ENCODE measurements around the gene SLC35F3. TPM values are rescaled to one million over a fixed set of nuclear protein-coding genes. Genes with fewer than 3 reads are reported as not detected.

SLC35F3 gene
- total and polyA plus RNA-seq, 2 experiments from 2014 or later = 1.0 to 3.2 TPM

DNA sequence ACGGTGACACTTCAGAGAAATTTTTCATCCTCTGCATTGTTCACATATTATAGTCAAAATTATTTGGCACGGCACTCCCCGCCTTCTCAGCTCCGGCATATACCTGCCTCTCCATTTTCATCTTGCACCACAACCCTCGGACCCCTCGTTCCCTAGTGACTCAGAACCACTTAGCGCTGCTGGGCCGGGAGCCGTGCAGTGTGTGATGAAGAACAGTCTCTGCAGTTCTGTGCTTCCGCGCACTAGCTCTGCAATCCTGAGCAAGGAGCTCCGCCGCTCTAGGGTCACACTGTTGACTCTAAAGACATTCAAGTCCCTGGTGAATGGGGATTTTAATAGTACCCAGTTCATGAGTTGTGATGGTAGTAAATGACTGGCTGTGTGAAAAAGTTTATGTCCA lies 221.2 kb downstream of the SLC35F3 start (continued):
- TF ChIP-seq, protein P1, sequence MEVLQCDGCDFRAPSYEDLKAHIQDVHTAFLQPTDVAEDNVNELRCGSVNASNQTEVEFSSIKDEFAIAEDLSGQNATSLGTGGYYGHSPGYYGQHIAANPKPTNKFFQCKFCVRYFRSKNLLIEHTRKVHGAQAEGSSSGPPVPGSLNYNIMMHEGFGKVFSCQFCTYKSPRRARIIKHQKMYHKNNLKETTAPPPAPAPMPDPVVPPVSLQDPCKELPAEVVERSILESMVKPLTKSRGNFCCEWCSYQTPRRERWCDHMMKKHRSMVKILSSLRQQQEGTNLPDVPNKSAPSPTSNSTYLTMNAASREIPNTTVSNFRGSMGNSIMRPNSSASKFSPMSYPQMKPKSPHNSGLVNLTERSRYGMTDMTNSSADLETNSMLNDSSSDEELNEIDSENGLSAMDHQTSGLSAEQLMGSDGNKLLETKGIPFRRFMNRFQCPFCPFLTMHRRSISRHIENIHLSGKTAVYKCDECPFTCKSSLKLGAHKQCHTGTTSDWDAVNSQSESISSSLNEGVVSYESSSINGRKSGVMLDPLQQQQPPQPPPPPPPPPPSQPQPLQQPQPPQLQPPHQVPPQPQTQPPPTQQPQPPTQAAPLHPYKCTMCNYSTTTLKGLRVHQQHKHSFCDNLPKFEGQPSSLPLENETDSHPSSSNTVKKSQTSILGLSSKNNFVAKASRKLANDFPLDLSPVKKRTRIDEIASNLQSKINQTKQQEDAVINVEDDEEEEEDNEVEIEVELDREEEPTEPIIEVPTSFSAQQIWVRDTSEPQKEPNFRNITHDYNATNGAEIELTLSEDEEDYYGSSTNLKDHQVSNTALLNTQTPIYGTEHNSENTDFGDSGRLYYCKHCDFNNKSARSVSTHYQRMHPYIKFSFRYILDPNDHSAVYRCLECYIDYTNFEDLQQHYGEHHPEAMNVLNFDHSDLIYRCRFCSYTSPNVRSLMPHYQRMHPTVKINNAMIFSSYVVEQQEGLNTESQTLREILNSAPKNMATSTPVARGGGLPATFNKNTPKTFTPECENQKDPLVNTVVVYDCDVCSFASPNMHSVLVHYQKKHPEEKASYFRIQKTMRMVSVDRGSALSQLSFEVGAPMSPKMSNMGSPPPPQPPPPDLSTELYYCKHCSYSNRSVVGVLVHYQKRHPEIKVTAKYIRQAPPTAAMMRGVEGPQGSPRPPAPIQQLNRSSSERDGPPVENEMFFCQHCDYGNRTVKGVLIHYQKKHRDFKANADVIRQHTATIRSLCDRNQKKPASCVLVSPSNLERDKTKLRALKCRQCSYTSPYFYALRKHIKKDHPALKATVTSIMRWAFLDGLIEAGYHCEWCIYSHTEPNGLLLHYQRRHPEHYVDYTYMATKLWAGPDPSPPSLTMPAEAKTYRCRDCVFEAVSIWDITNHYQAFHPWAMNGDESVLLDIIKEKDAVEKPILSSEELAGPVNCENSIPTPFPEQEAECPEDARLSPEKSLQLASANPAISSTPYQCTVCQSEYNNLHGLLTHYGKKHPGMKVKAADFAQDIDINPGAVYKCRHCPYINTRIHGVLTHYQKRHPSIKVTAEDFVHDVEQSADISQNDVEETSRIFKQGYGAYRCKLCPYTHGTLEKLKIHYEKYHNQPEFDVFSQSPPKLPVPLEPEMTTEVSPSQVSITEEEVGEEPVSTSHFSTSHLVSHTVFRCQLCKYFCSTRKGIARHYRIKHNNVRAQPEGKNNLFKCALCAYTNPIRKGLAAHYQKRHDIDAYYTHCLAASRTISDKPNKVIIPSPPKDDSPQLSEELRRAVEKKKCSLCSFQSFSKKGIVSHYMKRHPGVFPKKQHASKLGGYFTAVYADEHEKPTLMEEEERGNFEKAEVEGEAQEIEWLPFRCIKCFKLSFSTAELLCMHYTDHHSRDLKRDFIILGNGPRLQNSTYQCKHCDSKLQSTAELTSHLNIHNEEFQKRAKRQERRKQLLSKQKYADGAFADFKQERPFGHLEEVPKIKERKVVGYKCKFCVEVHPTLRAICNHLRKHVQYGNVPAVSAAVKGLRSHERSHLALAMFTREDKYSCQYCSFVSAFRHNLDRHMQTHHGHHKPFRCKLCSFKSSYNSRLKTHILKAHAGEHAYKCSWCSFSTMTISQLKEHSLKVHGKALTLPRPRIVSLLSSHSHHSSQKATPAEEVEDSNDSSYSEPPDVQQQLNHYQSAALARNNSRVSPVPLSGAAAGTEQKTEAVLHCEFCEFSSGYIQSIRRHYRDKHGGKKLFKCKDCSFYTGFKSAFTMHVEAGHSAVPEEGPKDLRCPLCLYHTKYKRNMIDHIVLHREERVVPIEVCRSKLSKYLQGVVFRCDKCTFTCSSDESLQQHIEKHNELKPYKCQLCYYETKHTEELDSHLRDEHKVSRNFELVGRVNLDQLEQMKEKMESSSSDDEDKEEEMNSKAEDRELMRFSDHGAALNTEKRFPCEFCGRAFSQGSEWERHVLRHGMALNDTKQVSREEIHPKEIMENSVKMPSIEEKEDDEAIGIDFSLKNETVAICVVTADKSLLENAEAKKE (CRISPR knock-in tag; IDR thresholded peaks at IDR 0.05) = no peak
- no peak for TF ChIP-seq STAT1 (IDR thresholded peaks at IDR 0.05; ENCODE audit: unreplicated experiment)

DNA sequence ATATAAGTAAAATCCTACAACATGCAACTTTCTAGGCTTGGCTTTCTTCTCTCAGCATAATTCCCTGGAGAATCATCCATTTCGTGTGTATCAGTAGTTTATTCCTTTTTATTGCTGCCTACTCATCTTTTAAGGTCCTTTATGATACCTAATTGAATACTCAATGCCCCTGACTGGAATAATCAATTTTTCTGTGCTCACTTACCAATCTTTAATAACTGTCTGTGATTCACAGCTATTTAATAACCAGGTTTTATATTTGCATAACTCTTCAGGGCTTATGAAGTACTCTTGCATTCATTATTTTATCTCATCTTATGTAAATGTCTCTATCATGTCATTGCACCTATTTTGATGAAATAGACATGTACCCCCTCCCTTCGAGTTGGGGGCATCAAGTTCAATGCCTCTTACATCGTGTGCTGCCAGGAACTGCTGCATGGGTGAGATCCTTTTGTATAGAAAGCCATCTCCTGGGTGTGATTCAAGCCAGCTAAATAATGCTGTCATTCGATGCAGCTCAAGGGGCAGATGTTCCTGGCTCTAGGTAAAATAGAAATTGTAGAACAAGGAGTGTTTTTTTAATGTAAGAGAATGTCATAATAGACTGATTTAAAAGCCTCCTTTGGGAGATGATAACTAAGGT lies 222.7 kb downstream of the SLC35F3 start:
- no peak overlapping the region for H3K4me3 Mint-ChIP-seq
- TF ChIP-seq NANOG (IDR thresholded peaks at IDR 0.05; ENCODE audit: borderline replicate concordance) (no peak), EZH2phosphoT487 (IDR thresholded peaks at IDR 0.05; ENCODE audit: unreplicated experiment) (no peak), JUNB (IDR thresholded peaks at IDR 0.05; ENCODE audit: unreplicated experiment) (no peak)
- TF ChIP-seq, protein P2, sequence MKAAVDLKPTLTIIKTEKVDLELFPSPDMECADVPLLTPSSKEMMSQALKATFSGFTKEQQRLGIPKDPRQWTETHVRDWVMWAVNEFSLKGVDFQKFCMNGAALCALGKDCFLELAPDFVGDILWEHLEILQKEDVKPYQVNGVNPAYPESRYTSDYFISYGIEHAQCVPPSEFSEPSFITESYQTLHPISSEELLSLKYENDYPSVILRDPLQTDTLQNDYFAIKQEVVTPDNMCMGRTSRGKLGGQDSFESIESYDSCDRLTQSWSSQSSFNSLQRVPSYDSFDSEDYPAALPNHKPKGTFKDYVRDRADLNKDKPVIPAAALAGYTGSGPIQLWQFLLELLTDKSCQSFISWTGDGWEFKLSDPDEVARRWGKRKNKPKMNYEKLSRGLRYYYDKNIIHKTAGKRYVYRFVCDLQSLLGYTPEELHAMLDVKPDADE (IDR thresholded peaks at IDR 0.05) = no peak
- TF ChIP-seq, protein P1 (CRISPR knock-in tag; IDR thresholded peaks at IDR 0.05) = no peak

More for the DNA sequence above, 222.7 kb downstream of the SLC35F3 start:
- no peak overlapping the region for H3K4me2 ChIP-seq
- no peaks in the 10 kb centered on the region for H3K4me1 ChIP-seq (ENCODE audit: insufficient read depth)
- Mint-ChIP-seq H3K27me3 (ENCODE audit: insufficient read depth, low read depth, poor library complexity) (peaks cover 10% of the 10 kb centered on the region), H3K9me3 (peaks cover 4% of the 10 kb centered on the region; the same call in 2 of the 3 replicates), H3K4me1 (peaks cover 7% of the 10 kb centered on the region; the same call in 2 of the 3 replicates), H3K36me3 (ENCODE audit: low read depth) (no peaks in the 10 kb centered on the region), H3K27ac (no peak overlapping the region)
- no peaks in the 10 kb centered on the region for H3K27me3 ChIP-seq (ENCODE audit: insufficient read depth)
- ATAC-seq (no peak), DNase-seq (ENCODE audit: low spot score) (no peak)
- no peaks in the 10 kb centered on the region for H3K36me3 ChIP-seq (ENCODE audit: insufficient read depth)
- no peak overlapping the region for H3K4me3 ChIP-seq
- H3K9me2 ChIP-seq (ENCODE audit: insufficient read depth) = 0 out of 2 replicates have a peak, but pooled peaks cover 3% of the 10 kb centered on the region
- no peaks in the 10 kb centered on the region for H4K20me1 ChIP-seq (replicated peaks; ENCODE audit: insufficient read depth)
- H3F3A ChIP-seq (replicated peaks; ENCODE audit: low read depth) = no peaks in the 10 kb centered on the region
- H3K79me2 ChIP-seq (replicated peaks; ENCODE audit: insufficient read depth) = no peaks in the 10 kb centered on the region
- no peak overlapping the region for H2AFZ ChIP-seq
- no peak overlapping the region for H3K27ac ChIP-seq (ENCODE audit: low read depth)
